IMR-90 (cell line): Measurements from ENCODE around the gene FER1L5. TPM values are rescaled to one million over a fixed set of nuclear protein-coding genes. Genes with fewer than 3 reads are reported as not detected.
"Not testable (repeated sequence)": the region's sequence is repeated elsewhere in the genome, so short reads cannot be mapped to it uniquely, and the experiment has no call there.

ENCODE experiments used
- ATAC-seq: fragments of 200-7000 bp; cut with Tn5 transposase; 2 replicates; pipeline ENCODE4 v1.9.1; 2020; ENCODE audit warnings: low read depth, mild to moderate bottlenecking, moderate library complexity
- BruUV-seq: library from RNA; stranded (reverse); fragments of 400-500 nt; replicated peaks from 2 replicates; lab custom pipeline; 2021; lab: Mats Ljungman, UMichigan
- CTCF ChIA-PET: fragments of 300-600 bp; formaldehyde crosslinking; extraction: SDS; loops from one replicate; lab custom pipeline; 2021; ENCODE audit warnings: antibody characterized with exemption; lab: Yijun Ruan, JAX
- POLR2A ChIA-PET: fragments of 300-600 bp; sonication (Branson Sonifier 250); formaldehyde crosslinking; loops from one replicate; lab custom pipeline; 2022; ENCODE audit warnings: antibody characterized with exemption; ENCODE audit not compliant: unreplicated experiment; lab: Charles Lee
- DNase-seq: peaks from one replicate; pipeline ENCODE4 v3.0.0; 2013
- H2AFZ ChIP-seq: replicated peaks from 2 replicates; pipeline ENCODE3; 2013; ENCODE audit warnings: low read length, mild to moderate bottlenecking; ENCODE audit not compliant: poor library complexity
- H2AK5ac ChIP-seq: 2 replicates; pipeline ENCODE4 v1.6.1; 2013; ENCODE audit warnings: low read depth, low read length, inconsistent platforms
- H2AK9ac ChIP-seq: replicated peaks from 2 replicates; pipeline ENCODE3; 2013; ENCODE audit warnings: mild to moderate bottlenecking, low read depth, low read length, moderate library complexity; ENCODE audit not compliant: poor library complexity
- H2BK120ac ChIP-seq: 2 replicates; pipeline ENCODE4 v1.6.1; 2013; ENCODE audit warnings: low read depth, low read length, inconsistent platforms
- H2BK15ac ChIP-seq: 3 replicates; pipeline ENCODE4 v1.6.1; 2013; ENCODE audit warnings: low read depth, low read length, inconsistent platforms
- H2BK20ac ChIP-seq: 2 replicates; pipeline ENCODE4 v1.6.1; 2013; ENCODE audit warnings: low read depth, mild to moderate bottlenecking, inconsistent platforms, low read length, moderate library complexity
- H2BK5ac ChIP-seq: 2 replicates; pipeline ENCODE4 v1.6.1; 2013; ENCODE audit warnings: mild to moderate bottlenecking, low read depth, low read length, inconsistent platforms; ENCODE audit not compliant: poor library complexity, severe bottlenecking
- H3K14ac ChIP-seq: replicated peaks from 2 replicates; pipeline ENCODE4 v1.6.1; 2013; ENCODE audit warnings: low read depth, low read length, inconsistent platforms
- H3K18ac ChIP-seq: 2 replicates; pipeline ENCODE4 v1.6.1; 2013; ENCODE audit warnings: low read depth, low read length, control low read depth
- H3K23ac ChIP-seq: 2 replicates; pipeline ENCODE4 v1.6.1; 2013; ENCODE audit warnings: low read depth, low read length, inconsistent platforms
- H3K27ac ChIP-seq: 2 replicates; pipeline ENCODE4 v1.5.1; 2013; ENCODE audit warnings: mild to moderate bottlenecking, control low read depth, low read length; ENCODE audit not compliant: insufficient read depth
- H3K27me3 ChIP-seq: 2 replicates; pipeline ENCODE4 v1.6.1; 2013; ENCODE audit warnings: low read length; ENCODE audit not compliant: control insufficient read depth, insufficient read depth
- H3K36me3 ChIP-seq: 2 replicates; pipeline ENCODE4 v1.6.1; 2013; ENCODE audit warnings: low read length, mixed read lengths; ENCODE audit not compliant: control insufficient read depth, insufficient read depth
- H3K4ac ChIP-seq: 2 replicates; pipeline ENCODE4 v1.6.1; 2013; ENCODE audit warnings: low read depth, low read length, inconsistent platforms
- H3K4me1 ChIP-seq: 2 replicates; pipeline ENCODE4 v1.6.1; 2013; ENCODE audit warnings: low read length, mixed read lengths; ENCODE audit not compliant: control insufficient read depth, insufficient read depth
- H3K4me2 ChIP-seq: 2 replicates; pipeline ENCODE4 v1.6.1; 2013; ENCODE audit warnings: low read depth, mild to moderate bottlenecking, control low read depth, low read length, moderate library complexity
- H3K4me3 ChIP-seq: 2 replicates; pipeline ENCODE4 v1.5.1; 2013; ENCODE audit warnings: low read depth, mild to moderate bottlenecking, control low read depth, low read length, moderate library complexity; ENCODE audit not compliant: insufficient read depth
- H3K56ac ChIP-seq: 2 replicates; pipeline ENCODE4 v1.6.1; 2013; ENCODE audit warnings: low read length, inconsistent platforms; ENCODE audit not compliant: insufficient read depth; ENCODE audit errors: extremely low read depth
- H3K79me1 ChIP-seq, 2 experiments: 2 replicates each; pipeline ENCODE4 v1.6.1; 2013; ENCODE audit warnings: low read length in 2 of 2, inconsistent platforms in 1 of 2, low read depth in 1 of 2
- H3K9ac ChIP-seq: 2 replicates; pipeline ENCODE4 v1.6.1; 2013; ENCODE audit warnings: low read depth, low read length, control low read depth
- H3K9me1 ChIP-seq: 2 replicates; pipeline ENCODE4 v1.6.1; 2013; ENCODE audit warnings: low read length, inconsistent platforms; ENCODE audit not compliant: insufficient read depth
- H3K9me3 ChIP-seq: 2 replicates; pipeline ENCODE4 v1.6.1; 2013; ENCODE audit warnings: low read length; ENCODE audit not compliant: control insufficient read depth, insufficient read depth
- H4K20me1 ChIP-seq: 2 replicates; pipeline ENCODE4 v1.6.1; 2013; ENCODE audit warnings: low read length, inconsistent platforms; ENCODE audit not compliant: insufficient read depth
- H4K5ac ChIP-seq: 2 replicates; pipeline ENCODE4 v1.6.1; 2013; ENCODE audit warnings: mild to moderate bottlenecking, low read depth, low read length, control low read depth
- H4K8ac ChIP-seq, 2 experiments: 2 replicates each; pipeline ENCODE4 v1.6.1; 2013; ENCODE audit warnings: low read depth in 2 of 2, low read length in 2 of 2, control low read depth in 1 of 2, inconsistent platforms in 1 of 2
- H4K91ac ChIP-seq: 2 replicates; pipeline ENCODE4 v1.6.1; 2013; ENCODE audit warnings: low read depth, low read length, inconsistent platforms; ENCODE audit not compliant: insufficient read depth
- WGBS, 2 experiments: methylation state at CpG; one replicate each; pipeline versions ENCODE4 v1.1.5 to v1.1.7; 2013; ENCODE audit warnings: missing lambda C conversion rate in 2 of 2; ENCODE audit not compliant: insufficient read length in 1 of 2; ENCODE audit errors: extremely low coverage in 2 of 2; 5-methylcytosine and 5-hydroxymethylcytosine counted together
- dilution Hi-C: fragments of 300-500 bp; cut with HindIII; formaldehyde crosslinking; loops from one replicate; pipeline ENCODE4 v1.14.3; 2018; ENCODE audit warnings: low sequenced_read_pairs; ENCODE audit not compliant: unreplicated experiment
- in situ Hi-C: fragments of 300-500 bp; cut with MboI; formaldehyde crosslinking; loops from 3 replicates; pipeline ENCODE4 v1.14.3; 2019; ENCODE audit warnings: low sequenced_read_pairs, inconsistent platforms, mixed read lengths
- intact Hi-C: fragments of 100-400 bp; cut with micrococcal nuclease; formaldehyde crosslinking; loops from 2 replicates; pipeline ENCODE4 v1.10.0; 2022
- polyA plus RNA-seq, 3 experiments: library from polyadenylated mRNA; depleted of rRNA; stranded (reverse); fragments of >200 nt; gene quantifications; 2 replicates each; pipeline ENCODE4 v1.2.3, GENCODE V29; 2012; ENCODE audit warnings: low replicate concordance in 1 of 3
- total RNA-seq: library from RNA; depleted of rRNA; stranded (reverse); fragments of >200 nt; gene quantifications from 2 replicates; pipeline ENCODE4 v1.2.3, GENCODE V29; 2012

FER1L5 gene
- total and polyA plus RNA-seq, 2 of the 4 experiments (the other 2 are of a cell fraction): 0.15 to 0.36 TPM

- H3K18ac ChIP-seq, H3K56ac ChIP-seq, H3K4me1 ChIP-seq, H3K9me3 ChIP-seq, H3K9ac ChIP-seq, H3K27me3 ChIP-seq, CTCF ChIA-PET, H2AFZ ChIP-seq, H3K4ac ChIP-seq, H3K23ac ChIP-seq, H2AK5ac ChIP-seq, ATAC-seq, dilution Hi-C loops, H3K9me1 ChIP-seq, H4K20me1 ChIP-seq, H3K27ac ChIP-seq, H3K14ac ChIP-seq, BruUV-seq, in situ Hi-C loops, H2BK20ac ChIP-seq, H4K8ac ChIP-seq, H3K36me3 ChIP-seq, H3K79me1 ChIP-seq, H3K4me3 ChIP-seq, DNase-seq, POLR2A ChIA-PET, intact Hi-C loops, H4K5ac ChIP-seq, H2BK15ac ChIP-seq, H2AK9ac ChIP-seq, H2BK120ac ChIP-seq, H4K91ac ChIP-seq, H3K4me2 ChIP-seq, H2BK5ac ChIP-seq: not testable (repeated sequence)
- WGBS, 2 experiments: no CpG with 5 or more reads among the region's 7 CpGs
These were observed 12.2 kb downstream of the FER1L5 start for GRCh38 chr2:96654791-96655190.
